ENCODE results near the gene HILPDA.
"Not testable (repeated sequence)": the region's sequence is repeated elsewhere in the genome, so short reads cannot be mapped to it uniquely, and the experiment has no call there.

Gene HILPDA

GRCh38 chr7:128463345-128463744, 7.7 kb downstream of the HILPDA start:
- not testable (repeated sequence) for DNase-seq (ENCODE audit: low read depth)

GRCh38 chr7:128463933-128464332, 8.3 kb downstream of the HILPDA start:
- not testable (repeated sequence) for DNase-seq (ENCODE audit: low read depth)

DNA sequence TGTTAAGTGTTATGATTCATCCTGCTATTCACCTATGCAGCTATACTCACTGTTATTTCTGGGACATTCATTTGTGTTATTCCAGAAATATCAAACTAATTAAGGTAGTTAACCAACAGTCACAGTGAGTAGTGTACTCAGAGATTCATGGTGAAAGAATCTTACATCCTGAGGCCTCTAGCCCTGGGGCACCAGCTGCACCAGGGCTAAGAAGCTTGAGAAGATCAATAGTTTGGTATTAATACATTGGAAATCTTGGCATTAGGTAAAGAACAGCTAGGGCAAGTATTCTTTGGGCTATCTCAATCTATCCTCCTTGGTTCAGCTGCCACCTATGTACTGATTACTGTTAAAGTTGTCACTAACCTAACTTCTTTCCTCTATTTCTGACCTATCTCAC, 11.2 kb downstream of the HILPDA start:
- not testable (repeated sequence) for DNase-seq (ENCODE audit: low read depth)

DNA sequence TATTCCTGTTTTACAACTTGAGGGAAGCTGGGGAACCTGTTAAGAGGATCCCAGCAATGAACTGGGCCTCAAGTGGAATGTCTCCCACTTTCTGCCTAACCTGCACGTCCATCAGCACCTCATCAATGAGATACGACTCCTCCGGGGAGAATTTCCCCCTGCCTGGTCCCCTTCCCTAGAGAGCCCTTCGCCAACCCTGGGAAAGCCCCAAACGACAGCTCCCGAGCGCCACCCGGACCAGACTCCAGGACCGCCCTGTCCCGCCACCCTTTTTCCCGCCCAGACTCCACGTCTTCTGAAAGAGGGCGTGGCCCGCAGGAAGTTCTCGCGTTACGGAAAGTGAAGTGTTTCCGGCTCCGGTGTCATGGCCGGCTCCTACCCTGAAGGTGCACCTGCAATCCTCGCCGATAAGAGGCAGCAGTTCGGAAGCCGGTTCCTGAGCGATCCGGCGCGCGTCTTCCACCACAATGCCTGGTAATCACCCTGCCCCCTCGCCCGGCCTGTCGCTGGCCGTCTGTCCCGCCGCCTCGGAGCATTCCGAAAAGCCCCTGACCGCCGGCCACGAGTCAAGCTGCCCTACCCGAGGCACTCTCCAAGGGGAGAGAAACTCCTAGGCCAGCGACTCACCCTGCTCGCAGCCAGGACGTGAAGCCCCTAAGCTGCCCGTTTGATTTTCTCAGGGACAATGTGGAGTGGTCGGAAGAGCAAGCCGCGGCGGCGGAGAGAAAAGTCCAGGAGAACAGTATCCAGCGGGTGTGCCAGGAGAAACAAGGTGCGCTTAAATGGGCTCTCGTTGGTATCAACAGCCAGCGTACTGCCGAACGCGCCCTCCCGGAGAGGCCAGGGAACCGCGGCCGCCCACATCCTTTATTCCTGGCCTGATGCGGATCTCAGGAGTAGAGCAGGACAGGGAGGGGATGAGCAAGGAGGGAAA, 21.0 kb downstream of the HILPDA start, which contains the start of gene METTL2B:
TSS of gene METTL2B (plus strand) at position 347 of the 934 bp plus-strand sequence. CDS start at position 365, 18 bp downstream.
- peak; percentile 84 for DNase-seq (ENCODE audit: low read depth)

- not testable (repeated sequence) for DNase-seq (ENCODE audit: low read depth)
Measured at GRCh38 chr7:128477336-128477690, 21.6 kb downstream of the HILPDA start.

DNA sequence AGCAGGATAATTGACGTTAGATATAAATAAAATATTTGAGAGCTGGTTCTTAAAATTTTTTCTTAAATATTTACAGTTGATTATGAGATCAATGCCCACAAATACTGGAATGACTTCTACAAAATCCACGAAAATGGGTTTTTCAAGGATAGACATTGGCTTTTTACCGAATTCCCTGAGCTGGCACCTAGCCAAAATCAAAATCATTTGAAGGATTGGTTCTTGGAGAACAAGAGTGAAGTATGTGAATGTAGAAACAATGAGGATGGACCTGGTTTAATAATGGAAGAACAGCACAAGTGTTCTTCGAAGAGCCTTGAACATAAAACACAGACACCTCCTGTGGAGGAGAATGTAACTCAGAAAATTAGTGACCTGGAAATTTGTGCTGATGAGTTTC, 23.4 kb downstream of the HILPDA start:
- not testable (repeated sequence) for DNase-seq (ENCODE audit: low read depth)

DNA sequence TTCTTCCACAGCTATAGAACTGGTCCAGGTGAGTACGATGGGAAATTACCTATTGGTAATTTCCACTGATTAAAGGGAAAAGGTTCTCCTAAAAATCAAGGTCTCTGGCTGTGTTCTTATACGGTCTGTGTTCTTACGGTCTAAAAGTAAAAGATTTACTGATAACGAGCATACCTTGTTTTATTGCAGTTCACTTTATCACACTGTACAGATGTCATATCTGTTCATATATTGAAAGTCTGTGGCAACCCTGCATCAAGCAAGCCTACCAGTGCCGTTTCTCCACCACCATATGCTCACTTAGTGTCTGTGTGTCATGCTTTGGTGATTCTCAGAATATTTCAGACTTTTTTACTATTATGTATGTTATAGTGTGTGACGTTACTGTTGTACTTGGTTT, 32.5 kb downstream of the HILPDA start:
- DNase-seq (ENCODE audit: low read depth): not testable (repeated sequence)

DNA sequence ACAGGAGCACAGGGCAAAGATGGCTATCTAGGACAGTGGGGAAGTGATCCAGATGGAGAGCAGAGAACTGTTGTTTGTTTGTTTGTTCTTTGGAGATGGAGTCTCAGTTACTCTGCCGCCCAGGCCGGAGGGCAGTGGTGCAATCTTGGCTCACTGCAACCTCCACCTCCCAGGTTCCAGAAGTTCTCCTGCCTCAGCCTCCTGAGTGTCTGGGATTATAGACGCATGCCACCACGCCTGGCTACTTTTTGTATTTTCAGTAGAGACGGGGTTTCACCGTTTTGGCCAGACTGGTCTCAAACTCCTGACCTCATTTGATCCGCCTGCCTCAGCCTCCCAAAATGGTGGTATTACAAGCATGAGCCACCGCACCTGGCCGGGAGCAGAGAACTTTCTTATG, 41.7 kb downstream of the HILPDA start:
- DNase-seq (ENCODE audit: low read depth): no peak

GRCh38 chr7:128505416-128505815, 49.7 kb downstream of the HILPDA start:
- not testable (repeated sequence) for DNase-seq (ENCODE audit: low read depth)

GRCh38 chr7:128506819-128507218, 51.1 kb downstream of the HILPDA start:
- not testable (repeated sequence) for DNase-seq (ENCODE audit: low read depth)

GRCh38 chr7:128507321-128507993, 51.8 kb downstream of the HILPDA start:
- DNase-seq (ENCODE audit: low read depth): not testable (repeated sequence)

Measured in fibroblast of gingiva (primary cell).